GM19468 (cell line): ENCODE measurements around the gene RPS6KB2.
"Not testable (repeated sequence)": the region's sequence is repeated elsewhere in the genome, so short reads cannot be mapped to it uniquely, and the experiment has no call there.

Source experiments
- ATAC-seq: cut with Tn5 transposase; IDR thresholded peaks from one replicate; pipeline ENCODE4 v1.9.1; 2021; ENCODE audit warnings: mild to moderate bottlenecking, moderate library complexity, moderate number of reproducible peaks; ENCODE audit not compliant: unreplicated experiment; ENCODE audit errors: extremely low read depth

Gene RPS6KB2

DNA sequence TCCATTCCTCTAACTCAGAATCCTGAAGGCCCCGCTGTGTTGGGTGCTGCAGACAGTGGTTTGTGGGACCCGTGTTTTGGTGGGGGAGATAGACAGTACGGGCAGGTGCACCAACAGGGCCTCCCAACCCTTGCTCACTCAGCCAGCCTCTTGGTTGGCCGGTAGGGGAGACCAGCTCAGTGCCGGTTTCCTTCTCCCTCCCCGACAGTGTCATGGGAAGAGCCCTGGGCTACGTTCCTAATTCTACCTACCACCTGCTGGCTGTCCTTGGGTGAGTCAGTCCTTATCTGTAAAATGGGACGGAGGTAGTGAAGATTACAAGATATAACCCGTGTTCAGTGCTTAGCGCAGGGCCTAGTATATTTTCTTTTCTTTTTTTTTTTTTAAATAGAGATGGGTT lies 34.9 kb downstream of the RPS6KB2 start:
- no peak for ATAC-seq

DNA sequence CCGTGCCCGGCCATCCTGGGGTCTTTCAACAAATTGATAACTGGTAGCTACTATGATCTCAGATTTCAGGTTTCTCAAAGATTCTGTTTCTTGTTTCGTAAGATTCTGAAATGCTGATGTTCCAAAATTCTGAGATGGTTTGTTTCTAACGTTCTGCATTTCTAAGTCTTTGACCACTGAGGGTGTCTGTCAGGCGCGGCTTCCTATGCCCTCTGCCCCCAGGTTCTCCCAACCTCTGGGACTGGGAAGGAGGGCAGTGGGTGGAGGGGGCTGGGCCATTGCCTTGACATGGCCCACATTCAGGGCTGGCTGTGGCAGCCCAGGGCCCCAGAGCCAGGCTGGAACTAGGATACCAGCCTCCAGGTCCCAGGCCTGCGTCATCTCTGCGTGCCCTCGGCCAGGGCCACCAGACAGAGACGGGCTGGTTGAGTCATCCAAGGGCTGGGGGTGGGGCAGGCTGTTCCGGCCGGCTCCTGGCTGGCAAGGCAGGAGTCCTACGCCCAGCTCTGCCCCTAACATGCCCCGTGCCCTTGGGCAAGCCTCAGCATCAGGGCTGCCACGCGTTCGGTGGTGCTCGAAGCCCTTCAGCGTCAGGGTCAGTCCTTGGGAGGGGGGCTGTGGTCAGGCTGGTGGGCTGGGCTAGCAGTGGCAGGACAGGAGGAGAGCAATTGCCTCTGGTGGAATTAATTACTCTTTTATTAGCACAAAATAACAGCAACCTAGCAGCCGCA lies 35.6 kb downstream of the RPS6KB2 start:
- no peak for ATAC-seq

DNA sequence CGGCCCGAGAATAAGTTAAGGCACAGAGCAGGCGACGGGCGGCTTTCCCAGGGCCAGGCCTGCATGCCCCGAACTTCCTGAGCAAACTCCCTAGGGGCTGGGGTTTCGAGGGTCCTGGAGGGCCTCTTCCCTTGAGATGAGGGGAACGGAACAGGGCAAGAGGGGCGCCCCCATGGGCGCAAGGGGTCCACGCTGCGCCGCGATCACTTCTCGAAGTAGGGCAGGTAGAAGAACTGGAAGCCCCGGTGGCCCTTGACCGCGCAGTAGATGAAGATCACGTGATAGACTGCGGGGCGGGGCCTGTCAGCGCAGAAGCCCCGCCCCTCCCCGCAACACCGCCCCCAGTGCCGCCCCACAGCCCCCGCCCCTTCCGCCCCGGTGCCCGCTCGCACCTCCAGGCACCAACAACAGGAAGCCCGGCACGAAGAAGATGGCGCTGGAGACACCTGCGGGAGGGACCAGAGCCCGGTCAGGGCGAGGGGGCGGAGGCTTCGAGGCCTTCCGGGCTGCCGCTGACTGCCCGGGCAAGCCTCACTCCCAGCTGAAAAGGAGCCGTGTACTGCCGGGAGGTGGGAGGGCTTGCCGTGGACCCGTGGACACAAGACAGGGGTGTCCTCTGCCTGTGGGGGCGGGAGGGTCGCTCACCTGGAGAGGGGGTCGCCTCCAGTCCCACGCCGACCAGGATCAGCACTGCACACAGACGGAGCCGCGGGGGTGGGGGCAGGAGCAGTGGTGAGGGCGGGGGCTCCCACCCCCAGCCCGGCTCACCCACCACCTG lies 36.3 kb downstream of the RPS6KB2 start:
- no peak for ATAC-seq

DNA sequence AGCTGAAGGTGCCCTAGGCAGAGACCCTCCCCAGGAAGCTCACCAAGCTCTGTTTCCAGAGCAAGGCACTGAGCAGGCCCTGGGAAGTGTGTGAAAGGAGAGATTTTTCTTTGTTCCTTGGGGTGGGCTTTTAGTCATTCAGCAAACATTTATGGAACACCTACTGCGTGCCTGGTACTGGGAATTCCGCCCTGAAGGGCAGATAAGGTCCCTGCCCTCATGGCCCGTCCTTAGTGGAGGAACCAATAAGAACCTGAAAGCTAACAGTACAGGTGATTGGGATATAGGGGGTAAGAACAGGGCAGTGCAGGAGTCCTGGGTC lies 36.9 kb downstream of the RPS6KB2 start:
- ATAC-seq = no peak

DNA sequence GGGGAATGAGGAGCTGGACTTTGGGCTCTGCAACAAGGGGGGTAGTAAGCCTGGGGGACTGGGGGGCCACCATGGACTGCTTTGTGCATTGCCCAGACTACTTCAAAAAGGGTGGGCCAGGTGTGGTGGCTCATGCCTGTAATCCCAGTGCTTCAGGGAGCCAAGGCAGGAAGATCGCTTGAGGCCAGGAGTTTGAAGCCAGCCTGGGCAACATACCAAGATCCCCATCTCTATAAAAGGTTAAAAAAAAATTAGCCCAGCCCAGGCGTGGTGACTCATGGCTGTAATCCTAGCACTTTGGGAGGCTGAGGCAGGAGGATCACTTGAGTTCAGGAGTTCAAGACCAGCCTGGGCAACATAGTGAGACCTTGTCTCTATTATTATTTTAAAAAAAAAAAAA lies 37.2 kb downstream of the RPS6KB2 start:
- ATAC-seq = not testable (repeated sequence)

DNA sequence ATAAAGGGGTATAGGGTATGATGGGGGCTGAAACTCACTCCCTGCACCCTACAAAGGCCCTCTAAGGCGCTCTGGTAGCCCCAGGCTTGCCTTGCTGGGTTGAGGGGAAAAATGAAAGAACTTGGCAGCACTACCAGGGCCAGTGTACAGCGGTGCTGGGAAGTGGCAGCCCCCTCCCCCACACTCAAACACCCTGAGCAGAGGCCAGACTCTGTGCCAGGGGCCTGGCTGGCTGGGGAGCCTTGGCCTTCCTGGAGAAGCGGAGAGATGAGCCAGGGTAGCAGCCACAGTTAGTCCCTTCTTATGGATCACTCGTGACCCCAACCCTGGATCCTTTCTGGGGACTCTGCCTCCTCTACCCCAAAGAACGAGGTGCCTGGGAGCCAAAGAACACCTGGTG lies 38.1 kb downstream of the RPS6KB2 start:
- ATAC-seq = no peak

DNA sequence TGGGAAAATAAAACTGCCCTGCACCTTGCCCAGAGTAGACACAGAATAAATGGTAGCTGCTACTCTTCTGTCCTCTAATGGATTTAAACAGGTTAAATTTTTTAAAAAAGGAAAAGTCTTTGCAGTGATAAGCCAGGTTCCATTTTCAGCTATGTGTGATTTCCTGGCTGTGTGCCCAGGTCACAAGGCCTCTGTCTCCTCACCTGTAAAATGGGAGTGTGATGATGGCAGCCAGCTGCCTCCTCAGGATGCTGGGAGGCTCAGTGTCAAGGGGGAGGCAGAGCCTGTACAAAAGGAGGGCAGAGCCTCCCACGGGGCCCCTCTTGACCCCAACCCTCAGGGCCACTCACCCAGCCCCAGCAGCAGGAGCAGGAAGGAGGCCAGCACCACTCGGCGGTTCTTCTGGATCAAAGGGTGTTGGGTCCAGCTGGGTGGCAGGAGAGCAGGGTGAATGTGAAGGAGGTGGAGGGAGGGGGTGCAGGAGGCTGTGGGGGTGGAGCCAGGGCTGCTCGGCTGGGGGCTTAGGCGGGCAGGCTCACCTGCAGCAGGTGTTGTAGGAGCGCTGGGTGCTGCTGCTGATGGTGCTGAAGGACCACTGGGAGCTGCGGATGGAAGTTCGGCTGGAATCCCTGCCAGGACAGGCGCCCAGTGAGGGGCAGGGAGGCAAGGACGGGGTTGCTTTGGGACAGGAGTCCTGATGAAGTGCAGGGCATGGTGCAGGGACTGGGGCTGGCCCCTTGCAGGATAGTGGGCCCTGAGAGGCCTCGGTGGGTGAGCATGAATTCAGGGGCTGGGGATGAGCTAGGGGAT lies 38.9 kb downstream of the RPS6KB2 start:
- no peak for ATAC-seq

DNA sequence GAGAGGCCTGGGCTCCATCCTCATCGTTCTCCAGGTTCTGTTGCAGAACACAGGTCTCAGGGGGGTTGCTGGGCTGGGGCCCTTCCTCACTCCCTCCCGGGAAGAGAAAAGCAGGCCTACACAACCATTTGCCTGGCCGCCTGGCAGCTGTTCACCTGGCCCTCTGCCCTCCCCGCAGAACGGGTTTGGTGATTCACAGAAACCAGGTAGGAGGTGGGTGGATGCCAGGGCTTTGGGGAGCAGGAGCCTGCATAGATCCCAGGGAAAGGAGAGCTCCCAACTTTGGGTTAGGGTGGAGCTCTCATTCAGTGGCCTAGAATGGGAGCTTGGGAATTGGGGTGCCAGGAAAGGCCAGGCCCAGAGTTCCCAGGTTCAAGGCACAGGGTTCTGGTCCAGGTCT lies 39.8 kb downstream of the RPS6KB2 start:
- ATAC-seq = no peak

DNA sequence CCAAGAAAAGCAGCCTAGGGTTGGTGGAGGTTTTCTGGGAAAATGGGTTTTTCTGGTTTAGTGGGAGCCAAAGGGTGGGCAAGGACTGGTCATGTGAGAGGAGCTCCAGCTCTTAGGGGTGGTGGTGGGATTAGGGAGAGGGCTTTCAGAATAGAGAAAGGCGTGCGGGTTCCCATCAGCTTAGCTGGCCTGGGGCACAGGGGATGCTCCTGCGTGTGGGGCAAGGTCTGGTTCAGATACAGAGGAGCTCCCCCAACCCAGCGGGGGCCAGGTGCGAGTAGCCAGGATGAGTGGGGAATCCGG lies 40.1 kb downstream of the RPS6KB2 start:
- no peak for ATAC-seq

DNA sequence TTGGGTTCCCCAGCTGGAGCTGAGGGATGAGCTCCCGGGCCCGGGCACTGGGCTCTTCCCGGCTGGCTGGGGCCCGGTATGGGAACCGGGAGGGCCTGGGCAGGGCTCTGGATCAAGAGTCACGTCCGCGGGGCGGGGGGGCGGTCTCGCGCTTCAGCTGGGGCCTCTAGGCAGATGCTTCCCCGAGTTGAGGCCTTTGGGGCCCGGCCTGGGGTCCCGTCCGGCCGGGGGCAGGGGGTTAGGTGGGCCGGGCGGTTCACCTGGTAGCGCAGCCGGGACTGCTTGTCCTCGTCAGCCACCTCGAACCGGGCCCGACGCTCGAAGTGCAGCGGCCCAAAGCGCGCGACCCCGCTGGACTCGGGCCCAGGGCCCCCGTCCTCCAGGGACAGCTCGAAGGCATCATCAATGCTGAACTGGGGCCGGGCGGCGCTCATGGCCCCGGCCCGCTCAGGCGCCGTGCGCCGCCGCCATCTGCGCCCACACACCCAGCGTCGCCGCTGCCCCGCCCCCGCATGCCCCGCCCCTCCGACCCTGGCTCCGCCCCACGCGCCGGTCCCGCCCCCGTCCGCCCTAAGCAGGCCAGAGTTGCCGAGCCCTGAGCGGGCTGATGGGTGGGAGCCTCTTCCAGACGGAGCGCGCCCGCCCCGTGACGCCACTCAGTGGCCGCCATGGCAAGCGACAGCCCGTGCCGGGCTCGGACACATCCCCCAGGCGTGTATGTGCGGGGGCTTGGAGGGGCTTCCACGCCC lies 40.6 kb downstream of the RPS6KB2 start, which contains the start of gene TMEM134:
TMEM134 (minus strand) TSS at position 493 of the 749 bp plus-strand sequence; CDS start at position 434, 59 bp downstream.
- ATAC-seq = peak; percentile 36

DNA sequence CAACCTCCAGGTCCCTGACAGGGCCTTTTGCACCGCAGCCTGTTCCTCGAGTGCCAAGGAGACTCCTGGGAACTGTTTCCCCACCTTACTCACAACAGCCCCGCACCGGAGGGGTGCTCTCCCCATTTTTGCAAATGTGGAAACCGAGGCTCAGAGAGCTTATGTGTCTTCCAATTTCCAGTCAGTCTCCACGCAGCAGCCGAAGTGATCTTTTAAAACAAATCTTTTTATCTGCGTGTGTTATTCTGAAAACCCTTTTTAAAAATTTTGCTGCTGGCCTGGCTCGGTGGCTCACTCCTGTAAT lies 41.2 kb downstream of the RPS6KB2 start:
- no peak for ATAC-seq

DNA sequence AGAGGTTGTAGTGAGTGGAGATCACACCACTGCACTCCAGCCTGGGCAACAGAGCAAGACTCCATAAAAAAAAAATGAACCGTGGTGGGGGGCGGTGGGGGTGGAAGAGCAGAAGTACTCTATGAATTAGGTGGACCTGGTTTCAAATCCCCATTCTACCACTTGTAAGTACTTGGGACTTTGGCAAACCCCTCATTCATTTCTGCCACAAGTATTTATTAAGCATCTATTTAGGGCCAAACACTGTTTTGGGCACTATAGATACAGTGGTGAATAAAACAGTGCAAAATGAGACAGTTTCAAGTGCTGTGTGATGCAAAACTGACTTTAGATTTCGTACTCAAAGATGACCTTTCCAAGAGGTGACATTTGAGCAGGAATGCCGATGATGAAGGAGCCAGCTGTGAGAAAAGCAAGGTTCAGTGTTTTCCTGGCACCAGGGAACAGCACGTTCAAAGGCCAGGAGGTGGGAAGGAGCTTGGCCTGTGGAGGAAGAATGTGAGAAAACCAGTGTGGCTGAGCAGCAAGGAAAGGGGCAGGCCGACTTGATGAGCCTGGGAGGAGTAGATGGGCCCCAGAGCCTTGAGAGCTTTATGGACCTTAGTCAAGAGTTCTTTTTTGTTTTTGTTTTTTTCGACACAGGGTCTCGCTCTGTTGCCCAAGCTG lies 42.2 kb downstream of the RPS6KB2 start:
- no peak for ATAC-seq

DNA sequence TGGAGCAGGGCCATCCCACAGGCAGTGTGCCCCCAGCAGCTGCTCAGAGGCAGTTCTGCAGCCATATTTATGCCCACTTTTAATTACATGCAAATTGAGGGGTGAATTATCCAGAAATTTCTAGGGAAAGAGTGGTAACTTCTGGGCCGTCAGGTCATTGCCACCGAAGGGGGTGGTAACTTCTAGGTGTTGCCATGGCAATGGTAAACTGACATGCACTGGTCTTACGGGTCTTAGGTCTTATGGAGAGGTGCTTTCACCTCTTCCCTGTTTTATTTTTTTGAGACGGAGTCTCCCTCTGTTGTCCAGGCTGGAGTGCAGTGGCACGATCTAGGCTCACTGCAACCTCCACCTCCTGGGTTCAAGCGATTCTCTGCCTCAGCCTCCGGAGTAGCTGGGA lies 44.6 kb downstream of the RPS6KB2 start:
- no peak for ATAC-seq

DNA sequence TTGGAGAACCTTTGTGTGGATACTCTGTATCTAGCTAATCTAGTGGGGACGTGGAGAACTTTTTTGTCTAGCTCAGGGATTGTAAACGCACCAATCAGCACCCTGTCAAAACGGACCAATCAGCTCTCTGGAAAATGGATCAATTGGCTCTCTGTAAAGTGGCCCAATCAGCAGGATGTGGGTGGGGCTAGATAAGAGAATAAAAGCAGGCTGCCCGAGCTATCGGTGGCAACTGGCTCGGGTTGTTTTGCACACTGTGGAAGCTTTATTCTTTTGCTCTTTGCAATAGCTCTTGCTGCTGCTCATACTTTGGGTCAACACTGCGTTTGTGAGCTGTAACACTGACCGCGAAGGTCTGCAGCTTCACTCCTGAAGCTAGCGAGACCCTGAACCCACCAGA lies 48.4 kb downstream of the RPS6KB2 start:
- ATAC-seq = not testable (repeated sequence)

DNA sequence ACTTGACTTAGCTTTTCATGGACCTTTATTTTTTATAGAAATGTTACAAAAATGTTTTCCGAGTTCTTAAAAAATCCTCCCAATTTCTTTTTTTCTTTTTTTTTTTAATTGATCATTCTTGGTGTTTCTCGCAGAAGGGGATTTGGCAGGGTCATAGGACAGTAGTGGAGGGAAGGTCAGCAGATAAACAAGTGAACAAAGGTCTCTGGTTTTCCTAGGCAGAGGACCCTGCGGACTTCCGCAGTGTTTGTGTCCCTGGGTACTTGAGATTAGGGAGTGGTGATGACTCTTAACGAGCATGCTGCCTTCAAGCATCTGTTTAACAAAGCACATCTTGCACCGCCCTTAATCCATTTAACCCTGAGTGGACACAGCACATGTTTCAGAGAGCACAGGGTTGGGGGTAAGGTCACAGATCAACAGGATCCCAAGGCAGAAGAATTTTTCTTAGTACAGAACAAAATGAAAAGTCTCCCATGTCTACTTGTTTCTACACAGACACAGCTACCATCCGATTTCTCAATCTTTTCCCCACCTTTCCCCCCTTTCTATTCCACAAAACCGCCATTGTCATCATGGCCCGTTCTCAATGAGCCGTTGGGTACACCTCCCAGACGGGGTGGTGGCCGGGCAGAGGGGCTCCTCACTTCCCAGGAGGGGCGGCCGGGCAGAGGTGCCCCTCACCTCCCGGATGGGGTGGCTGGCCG lies 49.2 kb downstream of the RPS6KB2 start:
- not testable (repeated sequence) for ATAC-seq

DNA sequence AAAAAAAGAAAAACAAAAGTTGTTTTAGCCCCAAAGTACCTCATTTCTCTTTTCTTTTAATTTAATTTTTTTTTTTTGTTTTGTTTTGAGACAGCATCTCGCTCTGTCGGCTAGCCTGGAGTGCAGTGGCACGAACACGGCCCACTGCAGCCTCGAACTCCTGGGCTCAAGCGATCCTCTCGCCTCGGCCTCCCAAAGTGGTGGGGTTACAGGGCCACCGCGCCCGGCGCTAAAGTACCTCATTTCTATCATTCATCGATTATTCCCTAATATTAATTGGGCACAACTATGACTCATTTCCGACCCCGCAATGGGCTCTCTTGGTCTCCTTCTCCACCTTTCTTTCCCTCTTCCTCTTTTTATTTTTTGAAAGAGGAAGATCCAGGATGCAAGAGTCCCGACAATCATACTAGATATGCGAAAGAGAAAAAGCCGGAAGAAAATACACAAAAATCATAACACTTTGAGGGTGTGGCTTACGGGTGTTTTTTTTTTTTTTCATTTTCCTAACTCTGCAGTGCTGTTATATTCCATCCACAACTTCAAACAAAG lies 54.1 kb downstream of the RPS6KB2 start:
- ATAC-seq = no peak

DNA sequence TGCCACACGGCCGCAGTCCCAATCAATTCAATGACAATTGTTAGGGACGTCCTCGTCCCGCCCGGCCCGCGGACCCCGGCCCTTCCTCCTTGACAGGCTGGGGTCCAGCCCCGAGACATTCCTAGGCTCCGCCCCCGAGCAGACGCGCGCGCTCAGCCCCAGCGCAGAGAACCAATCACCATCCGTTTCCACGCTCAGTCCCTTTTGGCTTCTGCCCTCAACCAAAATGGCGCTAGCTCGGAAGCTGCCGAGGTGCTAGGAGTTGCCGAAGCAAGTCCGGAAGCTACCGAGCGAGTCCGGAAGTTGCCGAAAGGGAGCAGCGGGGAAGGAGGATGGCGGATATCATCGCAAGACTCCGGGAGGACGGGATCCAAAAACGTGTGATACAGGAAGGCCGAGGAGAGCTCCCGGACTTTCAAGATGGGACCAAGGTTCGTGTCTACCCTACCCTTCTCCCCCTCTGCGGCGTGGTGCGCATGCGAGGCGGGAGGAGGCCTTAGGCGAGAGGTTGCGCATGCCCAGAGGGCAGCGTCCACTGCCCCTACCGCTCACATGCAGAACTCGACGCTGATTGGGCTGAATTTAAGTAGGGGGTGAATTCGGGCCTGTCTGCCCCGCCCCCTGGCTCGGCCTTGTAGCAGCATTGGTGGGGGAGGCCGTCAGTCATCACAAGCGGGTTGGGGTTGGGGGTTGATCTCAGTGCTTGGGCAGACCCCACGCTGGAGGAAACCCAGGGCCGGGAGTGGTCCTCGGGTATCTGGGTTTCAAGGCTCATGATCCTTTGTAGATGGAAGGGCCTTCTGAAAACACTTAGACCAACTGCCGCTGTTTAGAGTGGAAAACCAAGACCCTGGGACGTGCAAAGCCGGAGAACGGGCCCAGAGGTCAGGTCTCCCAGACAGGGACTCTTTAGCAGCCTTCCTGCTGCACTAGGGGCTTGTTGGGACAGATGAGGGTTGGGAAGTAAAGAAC lies 54.8 kb downstream of the RPS6KB2 start, which contains the start of gene AIP:
AIP (plus strand) TSS at position 200 of the 972 bp plus-strand sequence; CDS start at position 333, 133 bp downstream.
- peak; percentile 36 for ATAC-seq
